ENCODE results near the gene ZC3H4.

The ZC3H4 gene

DNA sequence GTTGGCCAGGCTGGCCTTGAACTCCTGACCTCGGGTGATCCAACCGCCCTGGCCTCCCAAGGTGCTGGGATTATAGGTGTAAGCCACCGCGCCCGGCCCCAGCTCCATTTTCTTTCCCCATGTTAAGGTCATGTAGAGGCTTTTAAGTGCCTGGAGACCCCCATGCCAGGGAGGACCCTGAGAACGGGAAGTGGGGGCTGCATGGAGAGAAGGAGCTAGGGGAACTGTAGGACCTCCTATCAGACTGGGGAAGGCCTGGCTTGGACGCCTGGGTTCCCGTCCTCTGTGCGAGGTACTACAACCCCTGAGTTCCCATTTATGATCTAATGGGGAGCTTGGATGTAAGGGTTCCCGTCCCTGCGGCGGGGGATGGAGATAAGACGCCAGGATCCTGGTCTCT, 94.7 kb downstream of the ZC3H4 start:
- no peak for DNase-seq
